ENCODE results near the gene OTOA.
A peak's percentile ranks its signal among the peaks of the same experiment; 100 is the strongest.
"Not testable (repeated sequence)": the region's sequence is repeated elsewhere in the genome, so short reads cannot be mapped to it uniquely, and the experiment has no call there.

OTOA gene

DNA sequence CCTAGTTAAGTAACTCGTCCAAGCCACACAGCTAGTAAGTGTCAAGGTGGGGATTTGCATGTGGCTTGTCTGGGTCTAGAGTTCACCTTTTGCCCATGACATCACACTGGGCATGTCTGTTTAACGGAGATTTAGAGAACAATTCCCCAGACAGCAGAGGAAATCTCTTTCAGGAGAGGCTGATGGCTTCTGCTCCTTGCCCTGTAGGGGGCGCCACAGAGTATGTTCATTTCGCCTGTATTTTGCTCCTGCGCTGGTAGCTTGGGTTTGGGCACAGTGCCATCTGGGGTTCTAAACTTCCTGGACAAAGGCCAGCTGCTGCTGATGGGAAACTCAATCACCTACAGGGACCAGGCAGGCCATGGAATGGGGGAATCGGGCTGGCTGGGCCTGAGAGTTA, 20.4 kb downstream of the OTOA start:
- peak; percentile 49 to 68 for DNase-seq
- TF ChIP-seq POLR2A (IDR thresholded peaks at IDR 0.05; ENCODE audit: low read length) (no peak), GATA1 (IDR thresholded peaks at IDR 0.05; ENCODE audit: low read depth, low read length) (no peak)

DNA sequence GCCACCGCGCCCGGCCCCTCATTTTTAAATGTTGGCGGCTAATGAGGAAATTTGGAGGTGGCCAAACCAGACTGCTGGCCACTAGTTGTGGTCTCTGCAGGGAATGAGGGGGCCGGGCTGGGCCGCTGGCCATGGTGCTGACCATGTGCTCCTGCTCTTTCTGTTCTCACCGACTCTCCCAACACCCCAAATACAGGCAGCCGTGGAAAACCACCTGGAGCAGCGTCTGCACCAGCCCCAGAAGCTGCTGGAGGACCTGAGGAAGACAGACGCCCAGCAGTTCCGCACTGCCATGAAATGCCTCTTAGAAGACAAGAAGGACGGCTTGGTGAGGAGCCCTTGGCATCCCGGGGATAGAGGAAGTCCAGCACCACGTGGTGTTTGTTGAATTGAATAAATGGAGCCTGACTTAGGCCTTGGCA, 21.3 kb downstream of the OTOA start:
- no peak for DNase-seq
- TF ChIP-seq GATA1 (IDR thresholded peaks at IDR 0.05; ENCODE audit: low read depth, low read length), result no peak
- TF ChIP-seq POLR2A (IDR thresholded peaks at IDR 0.05; ENCODE audit: low read length), result no peak

GRCh38 chr16:21689107-21689506, 25.3 kb downstream of the OTOA start:
- TF ChIP-seq GATA1 (IDR thresholded peaks at IDR 0.05; ENCODE audit: low read depth, low read length), result no peak
- TF ChIP-seq POLR2A (IDR thresholded peaks at IDR 0.05; ENCODE audit: low read length), result no peak
- DNase-seq, result no peak

- not testable (repeated sequence) for DNase-seq
These were observed 27.2 kb downstream of the OTOA start for GRCh38 chr16:21690967-21691366.

- TF ChIP-seq GATA1 (IDR thresholded peaks at IDR 0.05; ENCODE audit: low read depth, low read length), result no peak
- no peak for TF ChIP-seq POLR2A (IDR thresholded peaks at IDR 0.05; ENCODE audit: low read length)
These were observed 30.8 kb downstream of the OTOA start for GRCh38 chr16:21694609-21695008.

DNA sequence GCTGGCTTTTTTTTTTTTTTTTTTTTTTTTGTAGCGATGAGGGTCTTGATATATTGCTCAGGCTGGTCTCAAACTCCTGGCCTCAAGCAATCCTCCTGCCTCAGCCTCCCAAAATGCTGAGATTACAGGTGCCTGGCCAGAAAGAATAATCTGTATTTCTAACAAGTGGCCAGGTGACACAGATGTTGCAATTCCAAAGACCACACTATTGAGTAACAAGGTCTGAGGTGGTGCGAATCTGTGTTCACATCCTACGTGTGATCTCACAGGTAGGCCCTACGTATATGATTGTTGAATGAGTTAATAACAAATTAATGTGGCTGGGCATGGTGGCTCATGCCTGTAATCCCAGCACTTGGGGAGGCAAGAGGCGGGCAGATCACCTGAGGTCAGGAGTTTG, 33.3 kb downstream of the OTOA start:
- no peak for DNase-seq
- TF ChIP-seq POLR2A (IDR thresholded peaks at IDR 0.05; ENCODE audit: low read length) (no peak), GATA1 (IDR thresholded peaks at IDR 0.05; ENCODE audit: low read depth, low read length) (no peak)

More at GRCh38 chr16:21694609-21695008, 30.8 kb downstream of the OTOA start:
- no peak for DNase-seq

GRCh38 chr16:21698169-21699032, 34.6 kb downstream of the OTOA start:
- DNase-seq, result no peak
- no peak for TF ChIP-seq POLR2A (IDR thresholded peaks at IDR 0.05; ENCODE audit: low read length)
- TF ChIP-seq GATA1 (IDR thresholded peaks at IDR 0.05; ENCODE audit: low read depth, low read length), result no peak

DNA sequence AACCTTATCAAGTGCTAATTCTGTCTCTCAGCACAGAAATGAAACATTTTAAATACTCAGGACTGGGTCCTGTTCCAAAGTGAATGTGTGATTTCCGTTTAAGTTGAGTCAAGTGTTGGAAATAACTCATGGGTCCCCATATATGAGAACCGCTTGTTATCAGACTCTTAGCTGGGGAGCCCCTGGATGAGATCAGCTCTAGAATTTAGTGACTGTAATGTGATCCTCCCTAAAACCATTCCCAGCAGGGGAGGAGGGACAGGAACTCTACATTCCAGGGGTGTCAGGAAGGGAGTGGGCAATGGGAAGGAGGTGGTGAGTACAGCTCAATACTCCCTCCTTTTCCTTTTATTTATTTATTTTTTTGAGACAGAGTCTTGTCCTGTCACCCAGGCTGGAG, 37.5 kb downstream of the OTOA start:
- no peak for TF ChIP-seq GATA1 (IDR thresholded peaks at IDR 0.05; ENCODE audit: low read depth, low read length)
- TF ChIP-seq POLR2A (IDR thresholded peaks at IDR 0.05; ENCODE audit: low read length), result no peak
- DNase-seq, result no peak

- DNase-seq, result no peak
- TF ChIP-seq GATA1 (IDR thresholded peaks at IDR 0.05; ENCODE audit: low read depth, low read length) (no peak), POLR2A (IDR thresholded peaks at IDR 0.05; ENCODE audit: low read length) (no peak)
These were observed 38.5 kb downstream of the OTOA start for GRCh38 chr16:21702276-21702675.

DNA sequence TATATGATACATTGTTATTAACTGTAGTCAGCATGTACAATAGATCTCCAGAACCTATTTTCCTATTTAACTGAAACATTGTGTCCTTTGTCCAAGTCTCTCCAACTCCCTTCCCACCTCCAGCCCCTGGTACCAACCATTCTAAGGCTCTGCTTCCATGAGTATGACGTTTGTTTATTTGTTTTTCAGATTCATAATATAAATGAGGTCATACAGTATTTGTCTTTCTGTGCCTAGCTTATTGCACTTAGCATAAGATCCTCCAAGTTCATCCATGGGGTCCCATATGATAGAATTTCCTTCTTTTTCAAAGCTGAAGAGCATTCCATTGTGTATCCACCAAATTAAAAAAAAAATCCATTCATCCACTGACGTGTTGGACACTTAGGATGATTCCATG, 39.4 kb downstream of the OTOA start:
- no peak for TF ChIP-seq GATA1 (IDR thresholded peaks at IDR 0.05; ENCODE audit: low read depth, low read length)
- no peak for TF ChIP-seq POLR2A (IDR thresholded peaks at IDR 0.05; ENCODE audit: low read length)

GRCh38 chr16:21703589-21704174, 39.9 kb downstream of the OTOA start:
- no peak for TF ChIP-seq GATA1 (IDR thresholded peaks at IDR 0.05; ENCODE audit: low read depth, low read length)
- no peak for TF ChIP-seq POLR2A (IDR thresholded peaks at IDR 0.05; ENCODE audit: low read length)
- DNase-seq, result no peak

More for the DNA sequence above, 39.4 kb downstream of the OTOA start:
- no peak for DNase-seq

DNA sequence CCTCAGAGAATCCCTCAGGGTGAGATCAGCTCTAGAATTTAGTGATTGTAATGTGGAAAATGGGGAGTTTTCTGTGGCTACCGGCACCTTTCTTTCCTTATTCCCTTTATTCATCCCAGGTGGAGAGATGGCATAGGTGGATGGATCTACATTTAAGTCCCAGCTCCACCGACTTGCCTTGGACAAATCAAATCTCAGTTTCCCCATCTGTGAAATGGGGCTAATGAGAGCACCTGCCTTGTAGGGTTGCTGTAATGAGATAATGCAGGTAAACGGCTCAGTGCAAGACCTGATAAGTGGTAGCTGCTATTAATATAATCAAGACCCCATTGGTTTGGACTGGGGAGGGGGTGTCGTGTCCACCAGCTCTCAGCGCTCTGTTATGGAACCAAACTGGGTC, 40.5 kb downstream of the OTOA start:
- TF ChIP-seq POLR2A (IDR thresholded peaks at IDR 0.05; ENCODE audit: low read length) (no peak), GATA1 (IDR thresholded peaks at IDR 0.05; ENCODE audit: low read depth, low read length) (no peak)
- DNase-seq, result no peak

DNA sequence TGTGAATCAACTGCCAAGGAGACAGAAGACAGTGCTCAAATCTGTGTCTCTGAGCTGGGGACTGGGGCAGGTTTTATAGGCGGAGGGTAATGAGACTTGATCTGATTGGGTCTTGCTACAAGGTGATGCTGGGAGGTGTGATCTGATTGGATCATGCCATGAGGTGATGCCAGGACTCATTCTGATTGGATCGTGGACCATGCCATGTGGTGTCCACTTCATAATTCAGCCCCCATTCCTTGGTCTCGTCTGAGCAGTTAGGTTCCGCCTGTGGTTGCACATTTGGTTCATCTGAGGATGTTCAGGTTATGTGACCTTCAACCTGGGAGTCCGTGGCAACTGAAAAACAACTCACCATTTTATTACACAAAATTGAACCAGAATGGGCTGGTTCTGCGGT, 41.0 kb downstream of the OTOA start:
- no peak for TF ChIP-seq GATA1 (IDR thresholded peaks at IDR 0.05; ENCODE audit: low read depth, low read length)
- TF ChIP-seq POLR2A (IDR thresholded peaks at IDR 0.05; ENCODE audit: low read length), result no peak
- DNase-seq, result no peak

DNA sequence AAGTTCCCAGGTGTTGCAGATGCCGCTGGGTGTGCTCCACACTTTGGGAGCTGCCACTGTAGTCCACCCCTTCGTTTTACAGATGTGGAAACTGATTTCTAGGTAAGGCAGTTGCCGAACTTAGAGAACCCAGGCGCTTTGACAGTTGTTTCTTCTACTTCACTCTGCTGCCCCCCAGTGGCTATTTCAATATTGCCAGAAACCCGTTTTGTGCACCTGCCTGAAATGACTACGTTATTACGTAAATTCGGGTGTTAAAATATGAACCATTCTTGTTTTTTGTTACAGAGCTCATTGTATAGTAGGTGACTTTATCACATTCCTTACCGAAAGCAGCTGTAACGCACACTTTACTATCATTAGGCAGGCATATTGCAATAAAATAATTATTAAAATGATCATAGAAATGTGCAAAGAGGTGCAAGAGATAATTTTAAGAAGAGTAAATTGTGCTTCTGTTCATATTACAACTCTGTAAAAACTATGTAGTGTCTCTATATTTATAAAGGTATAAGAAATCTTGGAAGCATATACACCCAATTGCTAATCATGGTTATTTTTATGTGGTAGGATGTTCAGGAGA, 44.9 kb downstream of the OTOA start:
- TF ChIP-seq GATA1 (IDR thresholded peaks at IDR 0.05; ENCODE audit: low read depth, low read length) (no peak), POLR2A (IDR thresholded peaks at IDR 0.05; ENCODE audit: low read length) (no peak)
- peak; percentile 64 to 86 for DNase-seq

GRCh38 chr16:21710938-21711337, 47.2 kb downstream of the OTOA start:
- no peak for TF ChIP-seq POLR2A (IDR thresholded peaks at IDR 0.05; ENCODE audit: low read length)
- no peak for TF ChIP-seq GATA1 (IDR thresholded peaks at IDR 0.05; ENCODE audit: low read depth, low read length)
- no peak for DNase-seq
